Ovary (tissue), 9 donors: ENCODE measurements around the gene NLRP3. TPM values are rescaled to one million over a fixed set of nuclear protein-coding genes. Genes with fewer than 3 reads are reported as not detected.

Experiments used
- DNase-seq, 5 donors: peaks; one replicate each; pipeline ENCODE4 v3.0.0-alpha.2; 2019 to 2020
- H3K27ac ChIP-seq, 2 donors: fragments of 200-600 bp; one replicate each; pipeline versions ENCODE4 v1.5.1 to v1.8.0; 2019 to 2022
- H3K27me3 ChIP-seq: fragments of 200-600 bp; one replicate; pipeline ENCODE4 v1.8.0; 2022
- H3K36me3 ChIP-seq: fragments of 200-600 bp; sonication (generic); one replicate; pipeline ENCODE4 v1.5.1; 2019
- H3K4me1 ChIP-seq: one replicate; pipeline ENCODE4 v1.8.1; 2013; ENCODE audit warnings: mild to moderate bottlenecking, moderate library complexity; ENCODE audit not compliant: insufficient read depth
- H3K4me3 ChIP-seq: fragments of 200-600 bp; sonication (generic); one replicate; pipeline ENCODE4 v1.5.1; 2017
- H3K9me3 ChIP-seq, 2 donors: fragments of 200-600 bp in 1 of 2; sonication (generic) in 1 of 2; one replicate each; pipeline versions ENCODE4 v1.5.1 to v1.8.1; 2013 to 2019; ENCODE audit warnings: mild to moderate bottlenecking in 1 of 2, moderate library complexity in 1 of 2
- EP300 ChIP-seq: sonication (generic); formaldehyde crosslinking; IDR thresholded peaks from one replicate; pipeline ENCODE4 v1.6.1; 2017; ENCODE audit warnings: antibody characterized with exemption
- POLR2A ChIP-seq: fragments of 450-650 bp; IDR thresholded peaks from one replicate; pipeline ENCODE4 v1.6.1; 2017; ENCODE audit warnings: antibody characterized with exemption, mild to moderate bottlenecking, moderate library complexity
- WGBS, 3 donors: extraction: QIAGEN DNeasy Blood & Tissue Kit in 1 of 3; methylation state at CpG; one replicate each; pipeline versions ENCODE4 v1.1.5 to v1.1.7; 2013 to 2017; 5-methylcytosine and 5-hydroxymethylcytosine counted together
- intact Hi-C, 4 donors: fragments of 100-400 bp; cut with DNase I; formaldehyde crosslinking; loops; one replicate each; pipeline versions ENCODE4 v1.11.0 to v1.15.1; 2022 to 2023
- polyA plus RNA-seq, 2 donors: library from polyadenylated mRNA; stranded (reverse); fragments of 200-250 nt in 1 of 2; fragments of 350-450 nt in 1 of 2; fragmentation: Illumina TruSeq in 1 of 2; extraction: RNeasy Lipid Tissue Mini Kit (QIAGEN cat#74804) in 1 of 2; gene quantifications; one replicate each; pipeline ENCODE4 v1.2.3, GENCODE V29; 2013 to 2014
- total RNA-seq, 7 donors: library from RNA; depleted of rRNA in 2 of 7; stranded (reverse); fragments of >200 nt in 2 of 7; fragmentation: NEBNext Ultra II Directional in 3 of 7; extraction: Animal tissue kit (Norgen Biotek cat#: 25700) in 3 of 7; gene quantifications; one replicate each; pipeline versions ENCODE4 v1.1.0 to v1.2.4, GENCODE V29; 2016 to 2023
- TF ChIP-seq, protein P1 (sequence below), 3 donors: fragments of 450-650 bp in 2 of 3; fragments of 200-600 bp in 1 of 3; IDR thresholded peaks; one replicate each; pipeline versions ENCODE4 v1.5.1 to v1.8.0; 2016 to 2022; ENCODE audit warnings: antibody characterized with exemption in 3 of 3, mild to moderate bottlenecking in 1 of 3
- donor health status: DM: no; HTN: no; CAD: no; lungs with moderate emphysema.
- donor health status: DM: no; HTN: no; CAD: no.
- donor health status: Bipolar disorder and iron deficiency.
- donor health status: DM: yes; HTN: yes; CAD: no.
- donor health status: DM: no; HTN: no; CAD: no.
- donor health status: DM: yes; HTN: yes; CAD: no.

The NLRP3 gene
- total and polyA plus RNA-seq, 9 donors = 0.50 to 2.2 (median 1.2) TPM

DNA sequence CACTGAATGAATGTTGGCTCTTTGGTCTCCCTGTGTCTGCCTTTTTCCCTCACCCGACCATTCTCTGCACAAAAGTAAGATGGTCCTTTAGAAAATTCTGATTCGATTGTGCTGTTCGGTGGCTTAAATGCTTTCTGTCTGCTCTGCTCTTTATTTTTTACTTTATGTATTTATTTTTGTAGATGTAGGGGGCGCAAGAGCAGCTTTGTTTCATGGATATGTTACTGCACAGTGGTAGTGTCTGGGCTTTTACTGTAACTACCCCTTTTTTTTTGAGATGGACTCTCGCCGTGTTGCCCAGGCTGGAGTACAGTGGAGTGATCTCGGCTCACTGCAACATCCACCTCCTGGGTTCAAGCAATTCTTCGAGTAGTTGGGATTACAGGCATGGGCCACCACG is 15.7 kb downstream of the NLRP3 start:
- DNase-seq = no peak
- no peak overlapping the region for H3K4me3 ChIP-seq
- WGBS, 3 donors = 82 to 94% (median 91%) methylated on average over 9 of the region's 9 CpGs
- TF ChIP-seq EP300 = no peak
- TF ChIP-seq, protein P1, sequence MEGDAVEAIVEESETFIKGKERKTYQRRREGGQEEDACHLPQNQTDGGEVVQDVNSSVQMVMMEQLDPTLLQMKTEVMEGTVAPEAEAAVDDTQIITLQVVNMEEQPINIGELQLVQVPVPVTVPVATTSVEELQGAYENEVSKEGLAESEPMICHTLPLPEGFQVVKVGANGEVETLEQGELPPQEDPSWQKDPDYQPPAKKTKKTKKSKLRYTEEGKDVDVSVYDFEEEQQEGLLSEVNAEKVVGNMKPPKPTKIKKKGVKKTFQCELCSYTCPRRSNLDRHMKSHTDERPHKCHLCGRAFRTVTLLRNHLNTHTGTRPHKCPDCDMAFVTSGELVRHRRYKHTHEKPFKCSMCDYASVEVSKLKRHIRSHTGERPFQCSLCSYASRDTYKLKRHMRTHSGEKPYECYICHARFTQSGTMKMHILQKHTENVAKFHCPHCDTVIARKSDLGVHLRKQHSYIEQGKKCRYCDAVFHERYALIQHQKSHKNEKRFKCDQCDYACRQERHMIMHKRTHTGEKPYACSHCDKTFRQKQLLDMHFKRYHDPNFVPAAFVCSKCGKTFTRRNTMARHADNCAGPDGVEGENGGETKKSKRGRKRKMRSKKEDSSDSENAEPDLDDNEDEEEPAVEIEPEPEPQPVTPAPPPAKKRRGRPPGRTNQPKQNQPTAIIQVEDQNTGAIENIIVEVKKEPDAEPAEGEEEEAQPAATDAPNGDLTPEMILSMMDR (IDR thresholded peaks at IDR 0.05) = no peak
- TF ChIP-seq POLR2A = no peak
- H3K36me3 ChIP-seq = no peaks in the 10 kb centered on the region
- no peaks in the 10 kb centered on the region for H3K27me3 ChIP-seq
- no peak overlapping the region for H3K27ac ChIP-seq
- no peaks in the 10 kb centered on the region for H3K9me3 ChIP-seq
- no peaks in the 10 kb centered on the region for H3K4me1 ChIP-seq
- intact Hi-C loops = no loop called here

DNA sequence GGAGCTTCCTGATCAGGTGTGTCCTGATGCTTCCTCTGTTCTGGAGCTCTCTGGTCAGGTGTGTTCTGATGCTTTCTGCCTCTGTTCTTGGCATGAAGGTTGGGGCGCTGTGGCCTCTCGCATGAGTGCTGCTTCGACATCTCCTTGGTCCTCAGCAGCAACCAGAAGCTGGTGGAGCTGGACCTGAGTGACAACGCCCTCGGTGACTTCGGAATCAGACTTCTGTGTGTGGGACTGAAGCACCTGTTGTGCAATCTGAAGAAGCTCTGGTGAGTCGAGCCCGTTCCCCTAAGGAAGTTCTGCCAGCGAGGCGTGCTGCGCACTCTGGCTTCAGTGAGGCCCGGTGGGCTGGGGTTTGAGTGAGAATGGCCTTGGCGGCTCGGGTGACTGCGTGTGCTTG is 18.0 kb downstream of the NLRP3 start:
- Histone ChIP-seq H3K27ac (no peak overlapping the region), H3K36me3 (no peaks in the 10 kb centered on the region), H3K4me3 (no peak overlapping the region), H3K4me1 (no peaks in the 10 kb centered on the region), H3K9me3 (no peaks in the 10 kb centered on the region), H3K27me3 (no peaks in the 10 kb centered on the region)
- 85 to 86% (median 86%) methylated on average over 14 to 15 of the region's 15 CpGs for WGBS, 3 donors
- TF ChIP-seq, protein P1 (IDR thresholded peaks at IDR 0.05) = no peak
- TF ChIP-seq POLR2A (no peak), EP300 (no peak)
- DNase-seq = no peak
- intact Hi-C loops = no loop called here

DNA sequence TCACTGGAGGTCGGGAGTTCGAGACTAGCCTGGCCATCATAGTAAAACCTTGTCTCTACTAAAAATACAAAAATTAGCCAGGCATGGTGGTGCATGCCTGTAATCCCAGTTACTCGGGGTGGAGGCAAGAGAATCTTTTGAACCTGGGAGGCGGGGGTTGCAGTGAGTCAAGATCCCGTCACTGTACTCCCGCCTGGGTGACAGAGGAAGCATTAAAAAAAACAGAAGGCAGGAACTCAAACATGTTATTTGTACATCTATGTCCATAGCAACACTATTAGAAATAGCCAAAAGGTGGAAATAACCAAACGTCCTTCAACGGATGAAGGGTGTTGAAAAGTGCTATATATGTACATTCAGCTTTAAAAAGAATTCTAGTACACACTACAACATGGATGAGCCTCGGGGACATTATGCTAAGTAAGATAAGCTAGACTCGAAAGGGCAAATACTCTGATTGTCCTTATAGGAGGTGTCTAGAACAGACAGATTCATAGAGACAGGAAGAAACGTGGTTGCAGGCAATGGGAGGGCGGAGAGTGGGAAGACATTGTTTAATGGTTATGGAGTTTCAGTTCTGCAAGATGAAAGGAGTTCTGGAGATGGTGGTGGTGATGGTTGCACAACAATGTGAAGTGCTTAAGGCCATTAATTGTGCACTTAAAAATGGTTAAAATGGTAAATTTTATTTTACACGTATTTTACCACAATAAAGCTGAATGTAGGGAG is 19.2 kb downstream of the NLRP3 start:
- H3K4me3 ChIP-seq = no peak overlapping the region
- no peak overlapping the region for H3K27ac ChIP-seq
- H3K27me3 ChIP-seq = no peaks in the 10 kb centered on the region
- no peak for TF ChIP-seq POLR2A
- TF ChIP-seq, protein P1 (IDR thresholded peaks at IDR 0.05) = no peak
- no peak for TF ChIP-seq EP300
- DNase-seq = no peak
- 70 to 76% (median 71%) methylated on average over 13 of the region's 13 CpGs for WGBS, 3 donors
- no peaks in the 10 kb centered on the region for H3K4me1 ChIP-seq
- intact Hi-C loops = no loop called here
- no peaks in the 10 kb centered on the region for H3K36me3 ChIP-seq
- H3K9me3 ChIP-seq = no peaks in the 10 kb centered on the region

DNA sequence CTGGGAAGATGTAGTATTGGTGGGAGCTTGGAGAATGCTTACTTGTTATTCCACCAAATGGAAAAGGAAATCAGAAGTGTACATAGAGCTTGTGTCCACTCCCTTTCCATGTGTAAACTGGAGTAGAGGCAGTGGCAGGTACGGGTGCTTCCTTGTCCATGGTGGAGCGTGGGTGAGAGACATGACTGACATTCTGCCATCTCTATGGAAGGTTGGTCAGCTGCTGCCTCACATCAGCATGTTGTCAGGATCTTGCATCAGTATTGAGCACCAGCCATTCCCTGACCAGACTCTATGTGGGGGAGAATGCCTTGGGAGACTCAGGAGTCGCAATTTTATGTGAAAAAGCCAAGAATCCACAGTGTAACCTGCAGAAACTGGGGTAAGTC is 19.8 kb downstream of the NLRP3 start:
- no peak for TF ChIP-seq EP300
- no peak for TF ChIP-seq POLR2A
- TF ChIP-seq, protein P1 (IDR thresholded peaks at IDR 0.05) = no peak
- Histone ChIP-seq H3K4me3 (no peak overlapping the region), H3K36me3 (no peaks in the 10 kb centered on the region), H3K27me3 (no peaks in the 10 kb centered on the region), H3K27ac (no peak overlapping the region), H3K9me3 (no peaks in the 10 kb centered on the region), H3K4me1 (no peaks in the 10 kb centered on the region)
- WGBS, 3 donors = 74 to 85% (median 81%) methylated on average over 3 of the region's 3 CpGs
- no peak for DNase-seq
- intact Hi-C loops = no loop called here
